Esophagus squamous epithelium (tissue), 5 donors: ENCODE data around the gene CD1E. TPM values are rescaled to one million over a fixed set of nuclear protein-coding genes. Genes with fewer than 3 reads are reported as not detected.
"Not testable (repeated sequence)": the region's sequence is repeated elsewhere in the genome, so short reads cannot be mapped to it uniquely, and the experiment has no call there.

Experiments used
- DNase-seq: peaks from one replicate; lab custom pipeline; 2025; lab: John Stamatoyannopoulos, UW
- H3K27ac ChIP-seq, 4 donors: fragments of 200-600 bp; sonication (generic); one replicate each; pipeline ENCODE4 v1.5.1; 2016 to 2019; ENCODE audit warnings: mild to moderate bottlenecking in 1 of 4
- H3K27me3 ChIP-seq, 4 donors: fragments of 200-600 bp; sonication (generic); 1 replicate in 3 of 4; 2 replicates in 1 of 4; pipeline versions ENCODE4 v1.5.1 to v1.6.0; 2017 to 2021; ENCODE audit warnings: antibody characterized with exemption in 1 of 4
- H3K36me3 ChIP-seq, 3 donors: fragments of 200-600 bp; sonication (generic); one replicate each; pipeline ENCODE4 v1.5.1; 2016 to 2019
- H3K4me1 ChIP-seq, 3 donors: fragments of 200-600 bp; sonication (generic); one replicate each; pipeline ENCODE4 v1.5.1; 2017 to 2019
- H3K4me3 ChIP-seq, 4 donors: fragments of 200-600 bp; sonication (generic); 1 replicate in 3 of 4; 2 replicates in 1 of 4; pipeline ENCODE4 v1.5.1; 2016 to 2019; ENCODE audit warnings: mild to moderate bottlenecking in 2 of 4, moderate library complexity in 1 of 4
- H3K9me3 ChIP-seq, 3 donors: fragments of 200-600 bp; sonication (generic); one replicate each; pipeline ENCODE4 v1.5.1; 2016 to 2019
- POLR2A ChIP-seq, 4 donors: fragments of 450-650 bp; IDR thresholded peaks; one replicate each; pipeline ENCODE4 v1.6.1; 2017; ENCODE audit warnings: antibody characterized with exemption in 4 of 4, mild to moderate bottlenecking in 4 of 4, moderate library complexity in 3 of 4
- WGBS, 2 donors: methylation state at CpG; one replicate each; pipeline ENCODE4 v1.1.5; 2018; 5-methylcytosine and 5-hydroxymethylcytosine counted together
- intact Hi-C: fragments of 100-400 bp; cut with DNase I; formaldehyde crosslinking; loops from one replicate; pipeline ENCODE4 v1.15.0; 2022
- total RNA-seq, 4 donors: library from RNA; depleted of rRNA; stranded (reverse); fragments of >200 nt; gene quantifications; one replicate each; pipeline ENCODE4 v1.1.0, GENCODE V29; 2016
- TF ChIP-seq, protein P1 (sequence below), 6 experiments: fragments of 450-650 bp in 4 of 6; fragments of 200-600 bp in 2 of 6; sonication (generic) in 2 of 6; IDR thresholded peaks; one replicate each; pipeline ENCODE4 v1.5.1; 2016 to 2019; ENCODE audit warnings: antibody characterized with exemption in 6 of 6, mild to moderate bottlenecking in 4 of 6, moderate library complexity in 4 of 6
- donor health status: DM: yes; HTN: yes; CAD: no.

CD1E gene
- total RNA-seq, 4 donors from 2014 or later = 0.99 to 5.7 (median 3.8) TPM; not detected in 1

DNA sequence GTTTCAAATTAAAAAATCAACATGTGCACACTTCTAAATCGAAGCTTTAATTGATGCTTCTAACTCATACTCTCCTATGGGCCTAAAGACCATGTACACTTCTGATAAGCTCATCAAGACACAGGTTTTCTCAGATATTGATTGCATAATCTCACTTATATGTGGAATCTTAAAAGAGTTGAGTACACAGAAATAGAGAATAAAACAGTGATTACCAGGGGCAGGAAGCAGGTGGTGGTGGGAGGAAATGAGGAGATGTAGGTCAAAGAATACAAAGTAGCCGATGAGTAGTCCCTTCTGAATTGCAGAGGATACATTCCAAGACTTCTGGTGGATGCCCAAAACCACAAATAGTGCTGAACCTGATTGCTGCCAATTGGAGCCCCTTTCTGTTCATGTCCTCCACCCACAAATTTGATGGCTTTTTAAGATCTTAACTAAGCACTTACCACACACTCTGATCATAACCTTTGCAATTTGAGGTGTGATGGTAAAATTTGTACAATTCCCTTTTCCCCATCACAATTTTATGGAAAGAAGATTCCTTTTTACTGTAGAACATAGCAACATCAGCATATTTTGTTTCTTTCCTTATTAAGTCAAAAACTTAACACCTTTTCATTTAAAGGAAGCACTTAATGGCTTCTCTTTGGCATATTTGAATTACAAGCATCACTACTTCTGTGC, 19.0 kb upstream of the CD1E start:
- Histone ChIP-seq H3K36me3 (no peaks in the 10 kb centered on the region), H3K27ac (no peak overlapping the region), H3K4me1 (no peaks in the 10 kb centered on the region), H3K9me3 (peaks cover 0 to 13% (median 0%) of the 10 kb centered on the region in 3 donors), H3K27me3 (no peaks in the 10 kb centered on the region), H3K4me3 (no peak overlapping the region)
- WGBS, 2 donors = 29 to 38% methylated on average over 2 of the region's 2 CpGs
- TF ChIP-seq, protein P1, sequence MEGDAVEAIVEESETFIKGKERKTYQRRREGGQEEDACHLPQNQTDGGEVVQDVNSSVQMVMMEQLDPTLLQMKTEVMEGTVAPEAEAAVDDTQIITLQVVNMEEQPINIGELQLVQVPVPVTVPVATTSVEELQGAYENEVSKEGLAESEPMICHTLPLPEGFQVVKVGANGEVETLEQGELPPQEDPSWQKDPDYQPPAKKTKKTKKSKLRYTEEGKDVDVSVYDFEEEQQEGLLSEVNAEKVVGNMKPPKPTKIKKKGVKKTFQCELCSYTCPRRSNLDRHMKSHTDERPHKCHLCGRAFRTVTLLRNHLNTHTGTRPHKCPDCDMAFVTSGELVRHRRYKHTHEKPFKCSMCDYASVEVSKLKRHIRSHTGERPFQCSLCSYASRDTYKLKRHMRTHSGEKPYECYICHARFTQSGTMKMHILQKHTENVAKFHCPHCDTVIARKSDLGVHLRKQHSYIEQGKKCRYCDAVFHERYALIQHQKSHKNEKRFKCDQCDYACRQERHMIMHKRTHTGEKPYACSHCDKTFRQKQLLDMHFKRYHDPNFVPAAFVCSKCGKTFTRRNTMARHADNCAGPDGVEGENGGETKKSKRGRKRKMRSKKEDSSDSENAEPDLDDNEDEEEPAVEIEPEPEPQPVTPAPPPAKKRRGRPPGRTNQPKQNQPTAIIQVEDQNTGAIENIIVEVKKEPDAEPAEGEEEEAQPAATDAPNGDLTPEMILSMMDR (IDR thresholded peaks at IDR 0.05) = no peak
- no peak for TF ChIP-seq POLR2A (IDR thresholded peaks at IDR 0.05)
- DNase-seq = no peak
- intact Hi-C loops = no loop called here

- no peak for DNase-seq
- TF ChIP-seq, protein P1 (IDR thresholded peaks at IDR 0.05) = no peak
- TF ChIP-seq POLR2A (IDR thresholded peaks at IDR 0.05) = no peak
- intact Hi-C loops = no loop called here
- Histone ChIP-seq H3K4me3 (no peak overlapping the region), H3K9me3 (peaks cover 0 to 13% (median 0%) of the 10 kb centered on the region in 3 donors), H3K27me3 (no peaks in the 10 kb centered on the region), H3K27ac (no peak overlapping the region), H3K36me3 (no peaks in the 10 kb centered on the region), H3K4me1 (no peaks in the 10 kb centered on the region)
Observed at GRCh38 chr1:158335213-158335532, 18.5 kb upstream of the CD1E start.

- H3K4me3 ChIP-seq, H3K36me3 ChIP-seq, H3K27ac ChIP-seq, DNase-seq, H3K27me3 ChIP-seq, H3K4me1 ChIP-seq, intact Hi-C loops: not testable (repeated sequence)
- H3K9me3 ChIP-seq = peaks cover 0 to 13% (median 0%) of the 10 kb centered on the region in 3 donors
- 5 to 90% methylated on average over 2 to 3 of the region's 7 CpGs for WGBS, 2 donors
Observed at GRCh38 chr1:158336413-158336812, 17.3 kb upstream of the CD1E start.

DNA sequence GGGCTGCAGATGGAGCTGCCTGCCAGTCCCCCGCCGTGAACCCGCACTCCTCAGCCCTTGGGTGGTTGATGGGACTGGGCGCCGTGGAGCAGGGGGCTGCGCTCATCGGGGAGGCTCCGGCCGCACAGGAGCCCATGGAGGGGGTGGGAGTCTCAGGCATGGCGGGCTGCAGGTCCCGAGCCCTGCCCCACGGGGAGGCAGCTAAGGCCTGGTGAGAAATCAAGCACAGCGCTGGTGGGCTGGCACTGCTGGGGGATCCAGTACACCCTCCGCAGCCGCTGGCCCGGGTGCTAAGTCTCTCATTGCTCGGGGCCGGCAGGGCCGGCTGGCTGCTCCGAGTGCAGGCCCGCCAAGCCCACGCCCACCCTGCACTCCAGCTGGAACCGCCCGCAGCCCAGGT, 4.7 kb upstream of the CD1E start:
- intact Hi-C loops, H3K27me3 ChIP-seq, H3K36me3 ChIP-seq, H3K4me1 ChIP-seq, H3K4me3 ChIP-seq, H3K27ac ChIP-seq, DNase-seq, H3K9me3 ChIP-seq: not testable (repeated sequence)
- WGBS, 2 donors = no CpG with 5 or more reads among the region's 24 CpGs

- Histone ChIP-seq H3K27me3 (no peaks in the 10 kb centered on the region), H3K27ac (no peak overlapping the region), H3K9me3 (no peaks in the 10 kb centered on the region), H3K4me1 (no peaks in the 10 kb centered on the region), H3K4me3 (no peak overlapping the region), H3K36me3 (no peaks in the 10 kb centered on the region)
- no peak for TF ChIP-seq POLR2A (IDR thresholded peaks at IDR 0.05)
- TF ChIP-seq, protein P1 (IDR thresholded peaks at IDR 0.05) = no peak
- intact Hi-C loops = no loop called here
- DNase-seq = no peak
- 53 to 80% methylated on average over 2 of the region's 2 CpGs for WGBS, 2 donors
Observed at GRCh38 chr1:158354255-158354654, 561 bp downstream of the CD1E start.

- DNase-seq = no peak
- intact Hi-C loops = no loop called here
- TF ChIP-seq, protein P1 (IDR thresholded peaks at IDR 0.05) = no peak
- no peak for TF ChIP-seq POLR2A (IDR thresholded peaks at IDR 0.05)
- Histone ChIP-seq H3K36me3 (no peaks in the 10 kb centered on the region), H3K27me3 (no peaks in the 10 kb centered on the region), H3K4me1 (no peaks in the 10 kb centered on the region), H3K4me3 (no peak overlapping the region), H3K27ac (no peak overlapping the region), H3K9me3 (no peaks in the 10 kb centered on the region)
- 80 to 100% methylated on average over 1 to 8 of the region's 10 CpGs for WGBS, 2 donors
Observed at GRCh38 chr1:158355773-158356285, 2.1 kb downstream of the CD1E start.
